ENCODE results near the gene PACRG.
A peak's percentile ranks its signal among the peaks of the same experiment; 100 is the strongest.

The PACRG gene

GRCh38 chr6:163253556-163254213 lies 525.9 kb downstream of the PACRG start:
- H3K4me3 ChIP-seq (ENCODE audit: low read depth, low read length), result no peak overlapping the region
- TF ChIP-seq MYC (IDR thresholded peaks at IDR 0.05; ENCODE audit: low read depth, low read length) (no peak), CTCF (IDR thresholded peaks at IDR 0.05; ENCODE audit: low read depth, low read length) (no peak), MAX (IDR thresholded peaks at IDR 0.05; ENCODE audit: low read depth, low read length) (no peak), POLR2A (IDR thresholded peaks at IDR 0.05; ENCODE audit: extremely low read depth, insufficient read length) (no peak)
- DNase-seq (ENCODE audit: low read depth), result no peak

GRCh38 chr6:163254341-163254835 lies 526.6 kb downstream of the PACRG start:
- TF ChIP-seq CTCF (IDR thresholded peaks at IDR 0.05; ENCODE audit: low read depth, low read length) (no peak), MYC (IDR thresholded peaks at IDR 0.05; ENCODE audit: low read depth, low read length) (no peak), MAX (IDR thresholded peaks at IDR 0.05; ENCODE audit: low read depth, low read length) (no peak), POLR2A (IDR thresholded peaks at IDR 0.05; ENCODE audit: extremely low read depth, insufficient read length) (no peak)
- no peak overlapping the region for H3K4me3 ChIP-seq (ENCODE audit: low read depth, low read length)
- DNase-seq (ENCODE audit: low read depth), result no peak

GRCh38 chr6:163255265-163255664 lies 527.5 kb downstream of the PACRG start:
- TF ChIP-seq CTCF (IDR thresholded peaks at IDR 0.05; ENCODE audit: low read depth, low read length) (no peak), POLR2A (IDR thresholded peaks at IDR 0.05; ENCODE audit: extremely low read depth, insufficient read length) (no peak), MAX (IDR thresholded peaks at IDR 0.05; ENCODE audit: low read depth, low read length) (no peak), MYC (IDR thresholded peaks at IDR 0.05; ENCODE audit: low read depth, low read length) (no peak)
- DNase-seq (ENCODE audit: low read depth), result no peak
- H3K4me3 ChIP-seq (ENCODE audit: low read depth, low read length), result no peak overlapping the region

- TF ChIP-seq POLR2A (IDR thresholded peaks at IDR 0.05; ENCODE audit: extremely low read depth, insufficient read length) (no peak), CTCF (IDR thresholded peaks at IDR 0.05; ENCODE audit: low read depth, low read length) (no peak), MAX (IDR thresholded peaks at IDR 0.05; ENCODE audit: low read depth, low read length) (no peak), MYC (IDR thresholded peaks at IDR 0.05; ENCODE audit: low read depth, low read length) (no peak)
- no peak overlapping the region for H3K4me3 ChIP-seq (ENCODE audit: low read depth, low read length)
- no peak for DNase-seq (ENCODE audit: low read depth)
Measured at GRCh38 chr6:163259689-163260088, 531.9 kb downstream of the PACRG start.

GRCh38 chr6:163260111-163260895 lies 532.5 kb downstream of the PACRG start:
- TF ChIP-seq MAX (IDR thresholded peaks at IDR 0.05; ENCODE audit: low read depth, low read length) (no peak), CTCF (IDR thresholded peaks at IDR 0.05; ENCODE audit: low read depth, low read length) (no peak), MYC (IDR thresholded peaks at IDR 0.05; ENCODE audit: low read depth, low read length) (no peak), POLR2A (IDR thresholded peaks at IDR 0.05; ENCODE audit: extremely low read depth, insufficient read length) (no peak)
- DNase-seq (ENCODE audit: low read depth), result peak; percentile 43
- no peak overlapping the region for H3K4me3 ChIP-seq (ENCODE audit: low read depth, low read length)

Measured in NB4 (cell line).